K562 (cell line): ENCODE measurements around the gene GORASP2. TPM values are rescaled to one million over a fixed set of nuclear protein-coding genes. Genes with fewer than 3 reads are reported as not detected.

ENCODE experiments used
- ARID1B ChIP-seq: fragments of 450-650 bp; IDR thresholded peaks from 2 replicates; pipeline ENCODE4 v1.6.1; 2016; ENCODE audit warnings: antibody characterized with exemption, mild to moderate bottlenecking, inconsistent platforms
- BCOR ChIP-seq: fragments of 450-650 bp; IDR thresholded peaks from 2 replicates; pipeline ENCODE4 v1.6.1; 2016
- CBX1 ChIP-seq: sonication (generic); IDR thresholded peaks from 2 replicates; pipeline ENCODE4 v1.6.1; 2016; ENCODE audit warnings: antibody characterized with exemption, low read depth, mild to moderate bottlenecking
- COPS2 ChIP-seq: fragments of 450-650 bp; conservative IDR thresholded peaks from 2 replicates; pipeline ENCODE4 v1.6.1; 2016; ENCODE audit warnings: mild to moderate bottlenecking, moderate library complexity
- MYNN ChIP-seq, 2 experiments: sonication (generic); formaldehyde crosslinking in 1 of 2; IDR thresholded peaks; 2 replicates each; pipeline versions ENCODE4 v1.5.0 to v1.6.1; 2016 to 2020; ENCODE audit warnings: antibody characterized with exemption in 1 of 2, missing genetic modification reagents in 1 of 2
- PHTF2 ChIP-seq: fragments of 250-450 bp; sonication (Bioruptor Pico); IDR thresholded peaks from 2 replicates; pipeline ENCODE4 v1.5.0; 2021; ENCODE audit warnings: mild to moderate bottlenecking
- TEAD1 ChIP-seq, 2 experiments: fragments of 450-650 bp in 1 of 2; sonication (generic) in 1 of 2; formaldehyde crosslinking; IDR thresholded peaks; 2 replicates each; pipeline versions ENCODE4 v1.4.0 to v1.8.0; 2020 to 2022; ENCODE audit warnings: mild to moderate bottlenecking in 2 of 2, missing genetic modification reagents in 1 of 2
- ZC3H11A ChIP-seq: IDR thresholded peaks from 2 replicates; pipeline ENCODE4 v1.6.1; 2012; ENCODE audit warnings: low read depth, low read length, improper control_type of control experiment
- polyA plus RNA-seq, 8 experiments: library from polyadenylated mRNA; depleted of rRNA in 4 of 8; stranded (reverse) in 5 of 8; unstranded in 3 of 8; fragments of >200 nt; fragmentation: Nextera tagmentation in 2 of 8; fragmentation: Illumina TruSeq in 1 of 8; extraction: Ambion mirVana in 2 of 8; extraction: Trizol in 1 of 8; gene quantifications; 2 replicates each; pipeline versions ENCODE4 v1.2.1 to v1.2.3, GENCODE V29; 2011 to 2014; ENCODE audit warnings: inconsistent platforms in 1 of 8, missing spikeins in 1 of 8
- total RNA-seq, 7 experiments: library from RNA; depleted of rRNA in 6 of 7; stranded (reverse); fragments of >200 nt in 6 of 7; fragmentation: Illumina TruSeq in 2 of 7; extraction: Trizol in 2 of 7; gene quantifications; 2 replicates each; pipeline versions ENCODE4 v1.2.1 to v1.2.3, GENCODE V29; 2011 to 2021; ENCODE audit warnings: low replicate concordance in 1 of 7
- TF ChIP-seq, protein P1 (sequence below): sonication (generic); formaldehyde crosslinking; IDR thresholded peaks from 2 replicates; pipeline ENCODE4 v1.8.0; 2022; ENCODE audit warnings: missing genetic modification reagents, mild to moderate bottlenecking, borderline replicate concordance
- TF ChIP-seq, protein P2 (sequence below): fragments of 250-450 bp; sonication (Bioruptor Pico); IDR thresholded peaks from 2 replicates; pipeline ENCODE4 v1.5.0; 2020; ENCODE audit warnings: mild to moderate bottlenecking, borderline replicate concordance
- TF ChIP-seq, protein P3 (sequence below), 2 experiments: fragments of 200-800 bp in 1 of 2; sonication (Bioruptor generic) in 1 of 2; sonication (generic) in 1 of 2; formaldehyde crosslinking in 1 of 2; IDR thresholded peaks in 1 of 2; conservative IDR thresholded peaks in 1 of 2; 2 replicates each; pipeline versions ENCODE4 v1.5.0 to v1.6.1; 2016 to 2020; ENCODE audit warnings: missing compliant biosample characterization in 1 of 2, missing genetic modification characterization in 1 of 2, missing genetic modification reagents in 1 of 2
- TF ChIP-seq, protein P4 (sequence below): IDR thresholded peaks from 2 replicates; pipeline ENCODE4 v1.6.1; 2016; ENCODE audit warnings: missing genetic modification characterization, missing compliant biosample characterization
- TF ChIP-seq, protein P5 (sequence below): fragments of 450-650 bp; IDR thresholded peaks from 2 replicates; pipeline ENCODE4 v1.6.1; 2014; ENCODE audit warnings: low read depth, mild to moderate bottlenecking, moderate library complexity, borderline replicate concordance

The GORASP2 gene
- total and polyA plus RNA-seq, 9 of the 15 experiments (the other 6 are each of a cell fraction or from before 2014, with no cell fraction given): 27.4 to 180 (median 59.6) TPM

DNA sequence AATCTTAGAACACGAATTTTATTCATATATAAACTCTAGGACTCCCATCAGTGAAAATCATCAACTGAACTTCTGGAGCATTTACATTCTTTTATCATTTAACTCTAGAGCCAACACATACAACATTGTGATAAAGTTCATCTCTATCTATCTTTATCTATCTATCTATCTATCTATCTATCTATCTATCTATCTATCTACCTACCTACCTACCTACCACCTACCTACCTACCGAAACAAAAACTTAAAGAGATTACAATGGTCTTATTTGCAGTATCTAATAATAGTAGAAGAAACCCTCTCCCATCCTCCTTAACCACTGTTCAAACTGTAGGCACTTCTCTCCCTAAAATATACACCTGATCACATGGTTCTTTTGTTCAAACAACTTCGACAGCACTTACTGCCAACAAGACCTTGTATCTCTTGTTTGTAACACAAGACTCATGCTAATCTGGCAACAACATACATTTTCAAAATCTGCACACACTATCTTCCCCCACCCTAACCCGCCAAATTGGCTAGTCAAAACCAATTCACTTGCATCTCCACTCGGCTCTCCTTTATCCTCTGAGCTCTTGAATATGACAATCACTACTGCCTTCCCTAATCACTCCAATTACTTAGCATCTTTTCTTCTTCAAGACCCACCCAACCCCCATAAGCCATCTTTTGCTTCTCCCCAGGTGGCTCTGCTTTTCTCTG lies 69.0 kb downstream of the GORASP2 start (continued):
- TF ChIP-seq, protein P1, sequence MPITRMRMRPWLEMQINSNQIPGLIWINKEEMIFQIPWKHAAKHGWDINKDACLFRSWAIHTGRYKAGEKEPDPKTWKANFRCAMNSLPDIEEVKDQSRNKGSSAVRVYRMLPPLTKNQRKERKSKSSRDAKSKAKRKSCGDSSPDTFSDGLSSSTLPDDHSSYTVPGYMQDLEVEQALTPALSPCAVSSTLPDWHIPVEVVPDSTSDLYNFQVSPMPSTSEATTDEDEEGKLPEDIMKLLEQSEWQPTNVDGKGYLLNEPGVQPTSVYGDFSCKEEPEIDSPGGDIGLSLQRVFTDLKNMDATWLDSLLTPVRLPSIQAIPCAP (CRISPR knock-in tag): no peak
- TF ChIP-seq ZC3H11A (no peak), PHTF2 (no peak), CBX1 (no peak), ARID1B (peak; percentile 24; the same call in 1 of the 2 replicates), COPS2 (no peak), MYNN (IDR thresholded peaks at IDR 0.05) (no peak), MYNN (CRISPR knock-in tag; IDR thresholded peaks at IDR 0.05) (no peak), BCOR (no peak), TEAD1 (CRISPR knock-in tag; IDR thresholded peaks at IDR 0.05) (no peak)
- TF ChIP-seq, protein P2, sequence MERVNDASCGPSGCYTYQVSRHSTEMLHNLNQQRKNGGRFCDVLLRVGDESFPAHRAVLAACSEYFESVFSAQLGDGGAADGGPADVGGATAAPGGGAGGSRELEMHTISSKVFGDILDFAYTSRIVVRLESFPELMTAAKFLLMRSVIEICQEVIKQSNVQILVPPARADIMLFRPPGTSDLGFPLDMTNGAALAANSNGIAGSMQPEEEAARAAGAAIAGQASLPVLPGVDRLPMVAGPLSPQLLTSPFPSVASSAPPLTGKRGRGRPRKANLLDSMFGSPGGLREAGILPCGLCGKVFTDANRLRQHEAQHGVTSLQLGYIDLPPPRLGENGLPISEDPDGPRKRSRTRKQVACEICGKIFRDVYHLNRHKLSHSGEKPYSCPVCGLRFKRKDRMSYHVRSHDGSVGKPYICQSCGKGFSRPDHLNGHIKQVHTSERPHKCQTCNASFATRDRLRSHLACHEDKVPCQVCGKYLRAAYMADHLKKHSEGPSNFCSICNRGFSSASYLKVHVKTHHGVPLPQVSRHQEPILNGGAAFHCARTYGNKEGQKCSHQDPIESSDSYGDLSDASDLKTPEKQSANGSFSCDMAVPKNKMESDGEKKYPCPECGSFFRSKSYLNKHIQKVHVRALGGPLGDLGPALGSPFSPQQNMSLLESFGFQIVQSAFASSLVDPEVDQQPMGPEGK: no peak
- TF ChIP-seq, protein P3, sequence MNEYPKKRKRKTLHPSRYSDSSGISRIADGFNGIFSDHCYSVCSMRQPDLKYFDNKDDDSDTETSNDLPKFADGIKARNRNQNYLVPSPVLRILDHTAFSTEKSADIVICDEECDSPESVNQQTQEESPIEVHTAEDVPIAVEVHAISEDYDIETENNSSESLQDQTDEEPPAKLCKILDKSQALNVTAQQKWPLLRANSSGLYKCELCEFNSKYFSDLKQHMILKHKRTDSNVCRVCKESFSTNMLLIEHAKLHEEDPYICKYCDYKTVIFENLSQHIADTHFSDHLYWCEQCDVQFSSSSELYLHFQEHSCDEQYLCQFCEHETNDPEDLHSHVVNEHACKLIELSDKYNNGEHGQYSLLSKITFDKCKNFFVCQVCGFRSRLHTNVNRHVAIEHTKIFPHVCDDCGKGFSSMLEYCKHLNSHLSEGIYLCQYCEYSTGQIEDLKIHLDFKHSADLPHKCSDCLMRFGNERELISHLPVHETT (CRISPR knock-in tag; conservative IDR thresholded peaks at IDR 0.05 in 1 of 2, IDR thresholded peaks at IDR 0.05 in 1 of 2): no peak
- TF ChIP-seq, protein P4, sequence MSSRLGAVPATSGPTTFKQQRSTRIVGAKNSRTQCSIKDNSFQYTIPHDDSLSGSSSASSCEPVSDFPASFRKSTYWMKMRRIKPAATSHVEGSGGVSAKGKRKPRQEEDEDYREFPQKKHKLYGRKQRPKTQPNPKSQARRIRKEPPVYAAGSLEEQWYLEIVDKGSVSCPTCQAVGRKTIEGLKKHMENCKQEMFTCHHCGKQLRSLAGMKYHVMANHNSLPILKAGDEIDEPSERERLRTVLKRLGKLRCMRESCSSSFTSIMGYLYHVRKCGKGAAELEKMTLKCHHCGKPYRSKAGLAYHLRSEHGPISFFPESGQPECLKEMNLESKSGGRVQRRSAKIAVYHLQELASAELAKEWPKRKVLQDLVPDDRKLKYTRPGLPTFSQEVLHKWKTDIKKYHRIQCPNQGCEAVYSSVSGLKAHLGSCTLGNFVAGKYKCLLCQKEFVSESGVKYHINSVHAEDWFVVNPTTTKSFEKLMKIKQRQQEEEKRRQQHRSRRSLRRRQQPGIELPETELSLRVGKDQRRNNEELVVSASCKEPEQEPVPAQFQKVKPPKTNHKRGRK (tag): no peak
- TF ChIP-seq, protein P5, sequence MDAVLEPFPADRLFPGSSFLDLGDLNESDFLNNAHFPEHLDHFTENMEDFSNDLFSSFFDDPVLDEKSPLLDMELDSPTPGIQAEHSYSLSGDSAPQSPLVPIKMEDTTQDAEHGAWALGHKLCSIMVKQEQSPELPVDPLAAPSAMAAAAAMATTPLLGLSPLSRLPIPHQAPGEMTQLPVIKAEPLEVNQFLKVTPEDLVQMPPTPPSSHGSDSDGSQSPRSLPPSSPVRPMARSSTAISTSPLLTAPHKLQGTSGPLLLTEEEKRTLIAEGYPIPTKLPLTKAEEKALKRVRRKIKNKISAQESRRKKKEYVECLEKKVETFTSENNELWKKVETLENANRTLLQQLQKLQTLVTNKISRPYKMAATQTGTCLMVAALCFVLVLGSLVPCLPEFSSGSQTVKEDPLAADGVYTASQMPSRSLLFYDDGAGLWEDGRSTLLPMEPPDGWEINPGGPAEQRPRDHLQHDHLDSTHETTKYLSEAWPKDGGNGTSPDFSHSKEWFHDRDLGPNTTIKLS: no peak
